HFF-Myc (cell line): Measurements from ENCODE around the gene CHD3.
A peak's percentile ranks its signal among the peaks of the same experiment; 100 is the strongest.
"Not testable (repeated sequence)": the region's sequence is repeated elsewhere in the genome, so short reads cannot be mapped to it uniquely, and the experiment has no call there.

Experiments used
- DNase-seq: peaks from one replicate; pipeline ENCODE4 v3.0.0-alpha.2; 2011; ENCODE audit warnings: low read depth; ENCODE audit errors: extremely low read depth
- H3K4me3 ChIP-seq: replicated peaks from 2 replicates; pipeline ENCODE4 v1.5.1; 2011; ENCODE audit warnings: low read depth, mild to moderate bottlenecking, control low read depth, low read length
- CTCF ChIP-seq: IDR thresholded peaks from 2 replicates; pipeline ENCODE4 v1.5.1; 2012; ENCODE audit warnings: mild to moderate bottlenecking, low read depth, low read length, control low read depth; ENCODE audit errors: missing control alignments

Gene CHD3

GRCh38 chr17:7858522-7858810, 30.1 kb upstream of the CHD3 start:
- TF ChIP-seq CTCF, result peak; percentile 43

GRCh38 chr17:7859028-7859427, 29.6 kb upstream of the CHD3 start:
- DNase-seq, result no peak
- TF ChIP-seq CTCF, result no peak
- H3K4me3 ChIP-seq, result peak overlapping the region; percentile 68

More at GRCh38 chr17:7858522-7858810, 30.1 kb upstream of the CHD3 start:
- H3K4me3 ChIP-seq, result peak overlapping the region; percentile 68
- DNase-seq, result no peak

GRCh38 chr17:7862692-7863437, 25.7 kb upstream of the CHD3 start:
- no peak overlapping the region for H3K4me3 ChIP-seq
- peak; percentile 64 for TF ChIP-seq CTCF
- no peak for DNase-seq

GRCh38 chr17:7864384-7864783, 24.2 kb upstream of the CHD3 start:
- not testable (repeated sequence) for H3K4me3 ChIP-seq, DNase-seq

- no peak for TF ChIP-seq CTCF
- H3K4me3 ChIP-seq, result no peak overlapping the region
- DNase-seq, result no peak
Measured at GRCh38 chr17:7864995-7865650, 23.5 kb upstream of the CHD3 start.

GRCh38 chr17:7867881-7868329, 20.7 kb upstream of the CHD3 start:
- TF ChIP-seq CTCF, result no peak
- no peak overlapping the region for H3K4me3 ChIP-seq
- no peak for DNase-seq

GRCh38 chr17:7873051-7873450, 15.5 kb upstream of the CHD3 start:
- DNase-seq, result no peak
- no peak for TF ChIP-seq CTCF
- H3K4me3 ChIP-seq, result no peak overlapping the region
